Type B pancreatic cell (in vitro differentiated cells): Measurements from ENCODE around the gene FAM186B. TPM values are rescaled to one million over a fixed set of nuclear protein-coding genes. Genes with fewer than 3 reads are reported as not detected.

ENCODE experiments used
- DNase-seq: peaks from one replicate; pipeline ENCODE4 v3.0.0; 2021; ENCODE audit warnings: mixed read lengths; ENCODE audit not compliant: unreplicated experiment; ENCODE audit errors: extremely low spot score
- H3K27ac Mint-ChIP-seq: 2 replicates; pipeline ENCODE4 v1.8.0; 2021; ENCODE audit warnings: mild to moderate bottlenecking, mixed read lengths
- H3K27me3 Mint-ChIP-seq: 2 replicates; pipeline ENCODE4 v1.8.0; 2021; ENCODE audit warnings: mixed read lengths
- H3K36me3 Mint-ChIP-seq: 2 replicates; pipeline ENCODE4 v1.8.0; 2021; ENCODE audit warnings: mixed read lengths
- H3K4me1 Mint-ChIP-seq: one replicate; pipeline ENCODE4 v1.8.0; 2021; ENCODE audit warnings: mixed read lengths; ENCODE audit not compliant: unreplicated experiment
- H3K4me3 Mint-ChIP-seq: 2 replicates; pipeline ENCODE4 v1.8.0; 2021; ENCODE audit warnings: mild to moderate bottlenecking, mixed read lengths
- H3K9me3 Mint-ChIP-seq: 2 replicates; pipeline ENCODE4 v1.8.0; 2021; ENCODE audit warnings: mixed read lengths
- CTCF ChIP-seq: fragments of 200-600 bp; sonication (generic); conservative IDR thresholded peaks from 2 replicates; pipeline ENCODE4 v1.5.0; 2021; ENCODE audit warnings: antibody characterized with exemption, mild to moderate bottlenecking
- total RNA-seq: library from RNA; stranded (reverse); gene quantifications from 2 replicates; pipeline ENCODE4 v1.2.1, GENCODE V29; 2021; ENCODE audit warnings: low replicate concordance

Gene FAM186B
- total RNA-seq, 1 donor from 2014 or later, result 0.14 TPM

- TF ChIP-seq CTCF, result peak; percentile 91
Observed at GRCh38 chr12:49580572-49581535, 24.6 kb downstream of the FAM186B start.

GRCh38 chr12:49578471-49579112, 26.8 kb downstream of the FAM186B start:
- DNase-seq, result no peak
- Mint-ChIP-seq H3K27ac (no peak overlapping the region), H3K4me3 (no peak overlapping the region), H3K36me3 (peaks cover 12% of the 10 kb centered on the region), H3K4me1 (peaks cover 16% of the 10 kb centered on the region), H3K27me3 (no peaks in the 10 kb centered on the region), H3K9me3 (no peaks in the 10 kb centered on the region)
- no peak for TF ChIP-seq CTCF

More at GRCh38 chr12:49580572-49581535, 24.6 kb downstream of the FAM186B start:
- Mint-ChIP-seq H3K4me3 (no peak overlapping the region), H3K27ac (peak overlapping the region; percentile 11), H3K36me3 (peaks cover 9% of the 10 kb centered on the region), H3K27me3 (no peaks in the 10 kb centered on the region), H3K9me3 (no peaks in the 10 kb centered on the region), H3K4me1 (peaks cover 16% of the 10 kb centered on the region)
- peak; percentile 81 for DNase-seq

GRCh38 chr12:49577589-49578315, 27.7 kb downstream of the FAM186B start:
- peaks cover 12% of the 10 kb centered on the region for H3K36me3 Mint-ChIP-seq
- peaks cover 16% of the 10 kb centered on the region for H3K4me1 Mint-ChIP-seq
- H3K27ac Mint-ChIP-seq, result no peak overlapping the region
- TF ChIP-seq CTCF, result no peak
- H3K27me3 Mint-ChIP-seq, result no peaks in the 10 kb centered on the region
- DNase-seq, result no peak
- H3K4me3 Mint-ChIP-seq, result no peak overlapping the region
- no peaks in the 10 kb centered on the region for H3K9me3 Mint-ChIP-seq

GRCh38 chr12:49568442-49569162, 36.8 kb downstream of the FAM186B start:
- no peak for DNase-seq
- Mint-ChIP-seq H3K9me3 (no peaks in the 10 kb centered on the region), H3K27ac (peak overlapping the region; percentile 97), H3K4me1 (peaks cover 15% of the 10 kb centered on the region), H3K4me3 (peak overlapping the region; percentile 99), H3K36me3 (peaks cover 8% of the 10 kb centered on the region), H3K27me3 (no peaks in the 10 kb centered on the region)
- no peak for TF ChIP-seq CTCF
